Umbilical cord (tissue), 2 donors: ENCODE results near the gene RUFY2. TPM values are rescaled to one million over a fixed set of nuclear protein-coding genes. Genes with fewer than 3 reads are reported as not detected.

ENCODE experiments used
- DNase-seq: peaks from one replicate; pipeline ENCODE4 v3.0.0-alpha.2; 2015; ENCODE audit warnings: low spot score
- total RNA-seq: library from RNA; depleted of rRNA; stranded (reverse); fragments of >200 nt; gene quantifications from one replicate; pipeline ENCODE4 v1.2.3, GENCODE V29; 2014; ENCODE audit warnings: low replicate concordance; ENCODE audit not compliant: insufficient read depth

The RUFY2 gene
- total RNA-seq, 1 donor from 2014 or later, result 56.6 TPM

- no peak for DNase-seq
Observed at GRCh38 chr10:68364101-68364886, 42.8 kb downstream of the RUFY2 start.

- DNase-seq, result no peak
Observed at GRCh38 chr10:68362590-68362989, 44.5 kb downstream of the RUFY2 start.

GRCh38 chr10:68359189-68359588 is 47.9 kb downstream of the RUFY2 start:
- no peak for DNase-seq

- DNase-seq, result no peak
Observed at GRCh38 chr10:68353537-68353936, 53.5 kb downstream of the RUFY2 start.

DNA sequence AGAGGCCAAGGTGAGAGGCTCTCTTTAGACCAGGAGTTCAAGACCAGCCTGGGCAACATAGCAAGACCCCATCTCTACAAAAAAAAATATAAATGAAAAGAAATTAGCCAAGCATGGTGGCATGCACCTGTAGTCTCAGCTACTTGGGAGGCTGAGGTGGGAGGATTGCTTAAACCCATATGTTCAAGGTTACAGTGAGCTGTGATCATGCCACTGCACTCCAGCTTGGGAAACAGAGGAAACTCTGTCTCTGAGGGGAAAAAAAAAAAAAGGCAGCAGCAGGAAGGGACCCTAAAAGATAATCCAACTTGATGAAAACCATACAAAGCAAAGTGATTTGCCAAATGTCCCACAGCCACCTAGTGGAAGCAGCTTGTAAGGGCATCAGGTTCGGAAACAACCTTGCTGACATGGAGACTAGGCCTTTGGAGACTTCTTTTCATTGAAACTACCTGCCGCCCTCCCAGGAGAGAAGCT is 58.8 kb downstream of the RUFY2 start:
- DNase-seq, result peak; percentile 38

GRCh38 chr10:68346774-68347173 is 60.3 kb downstream of the RUFY2 start:
- no peak for DNase-seq

- no peak for DNase-seq
Observed at GRCh38 chr10:68345621-68346020, 61.5 kb downstream of the RUFY2 start.

DNA sequence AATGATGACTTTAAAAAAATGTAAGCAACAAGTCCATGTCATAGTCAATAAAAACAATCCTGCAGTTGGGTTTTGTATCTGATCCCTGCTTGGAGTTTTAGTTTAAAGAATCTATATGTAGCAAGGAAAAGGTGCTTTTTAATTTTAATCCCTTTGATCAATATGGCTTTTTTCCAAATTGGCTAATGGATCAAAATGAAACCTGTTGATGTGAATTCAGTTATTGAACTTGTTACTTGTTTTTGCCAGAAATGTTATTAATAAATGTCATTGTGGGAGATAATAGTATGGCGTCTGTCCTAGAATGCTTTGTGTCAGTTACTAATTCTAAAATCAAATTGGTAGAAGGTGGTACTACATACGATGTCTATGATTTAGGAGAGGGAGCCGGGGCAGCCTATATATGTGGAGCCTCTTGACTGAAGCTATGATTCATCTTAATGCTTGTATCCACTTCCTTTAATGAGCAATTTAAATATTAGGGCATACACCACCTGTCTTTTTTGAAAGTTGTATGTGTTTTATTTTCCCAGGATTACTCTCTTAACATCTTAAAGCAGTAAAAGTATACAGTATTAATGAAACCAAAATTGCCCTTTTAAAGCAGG is 64.1 kb downstream of the RUFY2 start:
- no peak for DNase-seq

- peak; percentile 27 for DNase-seq
Observed at GRCh38 chr10:68340358-68341080, 66.6 kb downstream of the RUFY2 start.

DNA sequence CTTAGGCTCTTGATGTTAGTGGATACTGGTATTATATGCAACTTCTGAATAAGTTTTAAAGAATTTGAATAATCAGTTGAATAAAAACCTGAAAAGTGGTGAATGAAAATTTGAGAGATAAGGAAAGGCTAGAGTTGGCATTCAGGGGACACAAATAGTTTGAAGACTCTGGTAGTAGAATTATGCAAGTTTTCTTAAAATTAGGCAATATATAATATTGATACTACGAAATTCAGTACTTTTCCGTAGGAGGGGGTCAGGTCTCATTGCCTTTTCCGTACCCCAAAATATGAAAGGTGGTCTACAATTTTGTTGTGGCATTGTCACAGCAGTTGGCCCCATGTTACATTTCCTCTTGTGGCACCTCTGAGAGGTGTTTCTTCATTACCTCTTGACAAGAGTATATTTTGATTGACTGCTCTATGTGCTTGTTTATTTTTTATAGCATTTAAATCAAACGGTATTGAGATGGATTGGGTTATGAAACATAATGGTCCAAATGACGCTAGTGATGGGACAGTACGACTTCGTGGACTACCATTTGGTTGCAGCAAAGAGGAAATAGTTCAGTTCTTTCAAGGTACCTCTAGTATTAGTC is 70.2 kb downstream of the RUFY2 start:
- no peak for DNase-seq

DNA sequence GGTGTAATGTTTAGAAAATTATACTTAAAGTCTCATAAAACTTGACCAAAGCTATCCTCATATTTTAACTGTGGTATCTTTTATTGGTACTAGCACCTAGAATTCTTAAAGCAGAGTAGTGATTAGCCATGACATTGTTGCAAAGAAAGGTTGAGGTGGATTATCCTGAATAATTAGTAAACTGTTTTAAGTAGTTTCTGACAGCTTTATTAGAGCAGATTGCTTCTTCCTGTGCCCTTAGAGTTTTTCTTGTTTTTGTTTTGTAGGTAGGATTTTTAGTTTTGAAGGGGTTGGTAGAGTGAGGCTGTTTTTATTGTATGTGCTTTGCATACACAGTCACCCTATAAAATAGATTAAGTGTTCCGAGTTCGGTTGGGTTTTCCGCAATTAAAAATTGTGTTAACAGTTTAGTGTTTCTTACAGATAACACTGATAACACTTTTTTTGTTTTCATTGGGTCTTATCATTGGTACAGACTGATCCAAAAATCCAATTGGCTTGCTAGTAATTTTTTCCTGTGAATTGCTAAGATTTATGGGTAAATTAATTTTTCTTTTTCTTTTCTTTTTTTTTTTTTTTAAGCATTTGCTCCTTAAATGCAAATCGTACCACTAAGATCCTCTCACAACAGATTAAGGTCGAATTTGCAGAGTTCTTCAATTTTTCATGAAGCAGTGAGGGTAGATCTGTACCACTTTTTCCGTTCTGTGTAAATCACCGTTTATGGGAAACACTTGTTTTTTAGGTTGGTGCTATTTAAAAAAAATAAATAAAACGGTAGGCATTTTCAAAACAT is 72.2 kb downstream of the RUFY2 start:
- no peak for DNase-seq

DNA sequence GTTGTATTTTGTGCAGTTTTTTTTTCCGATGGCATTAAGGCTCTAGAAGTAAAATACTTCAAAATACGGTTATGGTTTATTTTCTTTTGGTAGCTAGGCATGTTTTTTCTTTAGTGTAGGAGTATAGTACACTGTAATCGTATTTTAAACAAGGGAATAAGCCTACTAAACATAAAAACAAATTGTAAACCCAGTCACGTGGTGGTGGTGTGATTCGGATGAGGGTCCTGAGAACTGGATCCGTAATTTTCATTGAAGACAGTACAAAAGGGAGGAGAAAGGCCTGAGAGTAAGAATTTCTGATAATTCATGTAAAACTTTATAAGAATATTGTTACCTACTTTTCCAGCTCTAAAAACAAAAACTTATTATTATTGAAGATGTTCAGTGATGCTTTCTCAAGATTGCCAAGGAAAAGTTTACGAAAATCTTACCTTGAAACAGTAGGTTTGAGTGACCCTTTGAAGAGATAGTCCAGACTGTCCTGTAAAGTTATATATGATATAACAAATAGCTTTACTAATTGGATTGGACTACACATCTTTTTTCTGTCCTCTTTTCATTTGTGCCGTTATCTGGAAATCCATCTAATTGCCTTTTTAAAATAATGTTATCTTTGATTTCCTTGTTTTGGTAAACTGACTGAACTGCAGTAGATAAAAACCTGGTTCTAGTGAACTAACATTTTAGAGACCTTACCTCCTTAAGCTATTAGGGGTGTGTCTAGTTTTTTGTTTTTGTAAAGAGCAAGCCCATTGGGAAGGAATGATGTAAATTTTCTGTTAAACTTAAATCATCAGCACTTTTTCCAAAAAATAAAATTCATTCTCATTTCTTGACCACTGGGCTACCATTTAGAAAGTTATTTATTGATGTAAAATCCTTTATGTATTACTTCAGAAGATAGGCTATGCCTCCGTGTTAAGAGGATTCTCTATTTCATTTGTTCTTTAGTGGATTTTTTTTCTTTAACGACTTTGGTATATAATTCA is 73.3 kb downstream of the RUFY2 start:
- DNase-seq, result peak; percentile 24

DNA sequence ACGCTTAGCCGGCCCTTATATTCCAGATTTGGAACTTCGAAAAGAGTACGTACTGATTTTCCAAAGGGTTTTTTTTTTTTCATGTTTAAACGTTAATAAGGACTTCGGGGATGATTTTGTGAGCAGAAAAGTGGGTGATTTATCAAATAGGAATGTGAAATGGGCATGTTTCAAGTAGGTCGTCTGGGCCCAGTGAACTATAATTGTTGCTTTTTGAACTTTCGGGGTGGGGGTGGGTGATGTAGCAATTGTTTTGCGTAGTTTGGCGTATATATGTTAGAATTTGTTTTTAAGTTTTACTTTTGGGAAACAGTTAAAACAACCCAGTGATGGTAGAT is 74.0 kb downstream of the RUFY2 start:
- no peak for DNase-seq

- DNase-seq, result peak; percentile 89
Observed at GRCh38 chr10:68332259-68333057, 74.6 kb downstream of the RUFY2 start, which contains the start of gene PBLD. Gene PBLD, minus strand, starts transcription at chr10:68332928. Its CDS starts 26,084 bp downstream, at chr10:68306844.

- DNase-seq, result peak; percentile 99
Observed at GRCh38 chr10:68331455-68332258, 75.4 kb downstream of the RUFY2 start, which contains the start of gene HNRNPH3. Gene HNRNPH3, plus strand, starts transcription at chr10:68332064. Its CDS starts 5,158 bp downstream, at chr10:68337222.

DNA sequence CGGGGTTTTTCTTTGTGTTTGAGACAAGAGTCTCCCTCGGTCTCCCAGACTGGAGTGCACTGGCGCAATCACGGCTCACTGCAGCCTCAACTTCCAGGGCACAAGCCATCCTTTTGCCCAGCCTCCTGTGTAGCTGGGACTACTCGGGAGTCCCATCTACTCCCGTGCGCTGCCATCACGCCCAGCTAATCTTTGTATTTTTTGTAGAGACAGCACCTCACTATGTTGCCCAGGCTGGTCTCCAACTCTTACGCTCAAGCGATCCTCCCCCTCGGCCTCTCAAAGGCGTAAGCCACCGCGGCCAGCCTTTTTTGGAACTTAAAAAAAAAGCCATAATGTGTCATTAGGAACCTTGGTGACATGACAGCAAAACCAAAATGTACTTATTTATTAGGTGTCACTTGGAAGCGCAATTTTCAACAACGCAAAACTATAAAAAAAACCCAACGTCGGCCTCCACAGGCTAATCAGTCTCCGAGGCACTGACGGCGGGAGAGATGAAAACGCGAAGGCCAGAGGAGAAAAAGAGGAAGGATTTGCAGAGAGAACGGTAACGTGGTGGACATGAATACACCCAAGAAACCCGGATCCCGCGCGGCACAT is 76.1 kb downstream of the RUFY2 start:
- DNase-seq, result no peak

GRCh38 chr10:68329506-68329861 is 77.6 kb downstream of the RUFY2 start:
- no peak for DNase-seq
